ENCODE results near the gene SPRY1.
A peak's percentile ranks its signal among the peaks of the same experiment; 100 is the strongest.

The SPRY1 gene

DNA sequence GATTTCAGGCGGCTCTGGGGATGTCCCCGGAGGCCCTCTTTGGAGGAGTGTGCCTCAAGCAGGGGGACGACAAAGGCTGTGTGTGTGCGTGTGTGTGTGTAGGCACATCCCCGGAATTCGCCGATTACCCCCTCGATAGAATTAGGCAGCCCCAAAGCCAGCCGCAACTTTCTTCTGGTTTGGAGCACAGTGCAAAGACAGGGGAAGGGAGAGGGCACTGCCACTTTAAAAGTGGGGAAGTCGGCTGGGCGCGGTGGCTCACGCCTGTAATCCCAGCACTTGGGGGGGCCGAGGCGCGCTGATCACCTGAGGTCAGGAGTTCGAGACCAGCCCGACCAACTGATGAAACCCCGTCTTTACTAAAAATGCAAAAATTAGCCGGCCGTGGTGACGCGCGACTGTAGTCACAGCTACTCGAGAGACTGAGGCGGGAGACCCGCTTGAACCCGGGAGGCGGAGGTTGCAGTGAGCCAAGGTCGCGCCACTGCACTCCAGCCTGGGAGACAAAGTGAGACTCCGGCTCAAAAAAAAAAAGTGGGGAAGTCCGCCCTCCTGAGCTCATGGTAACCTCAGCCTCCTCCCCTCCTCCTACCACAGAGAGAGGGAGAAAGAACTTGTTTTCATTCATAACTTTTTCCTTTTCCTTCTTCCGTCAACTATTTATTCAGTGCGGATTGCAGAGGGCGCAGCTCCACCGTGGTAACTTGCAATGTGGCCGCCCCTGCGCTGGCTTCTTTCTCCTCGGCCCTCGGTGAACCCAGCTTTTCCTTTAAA, 2.4 kb downstream of the SPRY1 start:
- Histone ChIP-seq H3K27ac (ENCODE audit: low read length) (no peak overlapping the region), H3K4me1 (ENCODE audit: control insufficient read depth, insufficient read depth, low read length) (no peaks in the 10 kb centered on the region), H3K9me3 (ENCODE audit: control insufficient read depth, insufficient read depth, low read length) (no peaks in the 10 kb centered on the region), H3K36me3 (ENCODE audit: control insufficient read depth, insufficient read depth, low read length) (peaks cover 7% of the 10 kb centered on the region), H3K27me3 (ENCODE audit: control insufficient read depth, insufficient read depth, low read length) (no peaks in the 10 kb centered on the region), H3K4me3 (ENCODE audit: low read length) (peak overlapping the region; percentile 54; the same call in 1 of the 2 replicates)
- WGBS (ENCODE audit: insufficient coverage, insufficient read length), result no CpG with 5 or more reads among the region's 41 CpGs
- DNase-seq (ENCODE audit: low read depth, low spot score), result no peak

DNA sequence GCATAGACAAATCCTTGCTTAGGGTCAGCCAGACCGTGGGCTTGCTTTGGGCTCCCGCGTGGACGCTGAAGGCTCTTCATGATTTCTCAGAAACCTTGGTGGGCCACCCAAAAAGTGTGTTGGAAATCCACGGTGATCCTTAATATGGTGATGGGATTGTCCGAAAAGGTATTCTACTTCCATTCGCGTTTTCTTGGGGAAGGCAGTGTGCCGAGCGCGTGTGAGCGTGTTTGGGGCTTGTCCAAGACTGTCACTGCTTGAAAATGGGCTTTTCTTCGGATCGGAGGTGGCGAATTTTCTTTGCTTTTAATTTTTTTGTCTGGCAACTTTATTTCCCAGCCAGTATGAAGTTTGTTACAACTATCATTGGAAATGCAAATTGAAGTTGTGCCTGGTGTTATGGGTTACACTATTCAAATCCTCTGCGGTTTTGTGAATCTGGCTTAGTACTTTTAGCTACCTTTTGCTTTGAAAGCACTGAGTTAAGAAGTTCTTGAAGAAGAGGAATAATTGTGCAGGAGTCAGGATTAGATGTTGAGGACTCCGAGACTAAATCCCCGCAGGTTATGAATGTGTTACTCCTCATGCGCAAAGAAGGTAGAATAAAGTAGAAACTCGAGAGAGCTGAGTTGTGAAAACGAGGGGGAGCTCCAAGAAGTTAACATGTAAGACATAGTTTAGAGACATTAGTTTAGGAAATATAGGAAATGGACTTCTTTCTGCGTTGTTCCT, 3.2 kb downstream of the SPRY1 start:
- Histone ChIP-seq H3K27ac (ENCODE audit: low read length) (no peak overlapping the region), H3K9me3 (ENCODE audit: control insufficient read depth, insufficient read depth, low read length) (no peaks in the 10 kb centered on the region), H3K27me3 (ENCODE audit: control insufficient read depth, insufficient read depth, low read length) (no peaks in the 10 kb centered on the region), H3K36me3 (ENCODE audit: control insufficient read depth, insufficient read depth, low read length) (peaks cover 7% of the 10 kb centered on the region), H3K4me1 (ENCODE audit: control insufficient read depth, insufficient read depth, low read length) (no peaks in the 10 kb centered on the region), H3K4me3 (ENCODE audit: low read length) (peak overlapping the region; percentile 54)
- DNase-seq (ENCODE audit: low read depth, low spot score), result no peak
- WGBS (ENCODE audit: insufficient coverage, insufficient read length), result no CpG with 5 or more reads among the region's 22 CpGs

DNA sequence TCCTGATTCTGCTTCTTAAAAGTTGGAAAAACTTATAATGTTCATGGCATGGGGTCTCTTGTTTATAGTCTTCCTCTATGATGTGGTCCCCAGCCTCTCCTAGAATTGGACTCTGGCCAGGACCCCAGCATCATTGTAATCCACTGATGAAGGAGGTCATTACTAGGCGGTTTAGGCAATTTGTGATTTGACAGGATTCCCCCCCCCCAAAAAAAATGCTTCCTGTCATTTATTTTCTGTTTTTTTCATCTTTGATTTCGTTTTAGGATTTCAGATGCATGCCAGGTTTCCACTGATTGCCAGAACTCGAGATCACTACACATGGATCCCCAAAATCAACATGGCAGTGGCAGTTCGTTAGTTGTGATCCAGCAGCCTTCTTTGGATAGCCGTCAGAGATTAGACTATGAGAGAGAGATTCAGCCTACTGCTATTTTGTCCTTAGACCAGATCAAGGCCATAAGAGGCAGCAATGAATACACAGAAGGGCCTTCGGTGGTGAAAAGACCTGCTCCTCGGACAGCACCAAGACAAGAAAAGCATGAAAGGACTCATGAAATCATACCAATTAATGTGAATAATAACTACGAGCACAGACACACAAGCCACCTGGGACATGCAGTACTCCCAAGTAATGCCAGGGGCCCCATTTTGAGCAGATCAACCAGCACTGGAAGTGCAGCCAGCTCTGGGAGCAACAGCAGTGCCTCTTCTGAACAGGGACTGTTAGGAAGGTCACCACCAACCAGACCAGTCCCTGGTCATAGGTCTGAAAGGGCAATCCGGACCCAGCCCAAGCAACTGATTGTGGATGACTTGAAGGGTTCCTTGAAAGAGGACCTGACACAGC, 4.9 kb downstream of the SPRY1 start:
- no peaks in the 10 kb centered on the region for H3K4me1 ChIP-seq (ENCODE audit: control insufficient read depth, insufficient read depth, low read length)
- no peak overlapping the region for H3K4me3 ChIP-seq (ENCODE audit: low read length)
- no peaks in the 10 kb centered on the region for H3K27me3 ChIP-seq (ENCODE audit: control insufficient read depth, insufficient read depth, low read length)
- H3K36me3 ChIP-seq (ENCODE audit: control insufficient read depth, insufficient read depth, low read length), result peaks cover 7% of the 10 kb centered on the region
- DNase-seq (ENCODE audit: low read depth, low spot score), result no peak
- H3K9me3 ChIP-seq (ENCODE audit: control insufficient read depth, insufficient read depth, low read length), result no peaks in the 10 kb centered on the region
- no peak overlapping the region for H3K27ac ChIP-seq (ENCODE audit: low read length)
- WGBS (ENCODE audit: insufficient coverage, insufficient read length), result no CpG with 5 or more reads among the region's 9 CpGs

GRCh38 chr4:123402121-123402465, 5.5 kb downstream of the SPRY1 start:
- no CpG with 5 or more reads among the region's 3 CpGs for WGBS (ENCODE audit: insufficient coverage, insufficient read length)
- H3K36me3 ChIP-seq (ENCODE audit: control insufficient read depth, insufficient read depth, low read length), result peaks cover 7% of the 10 kb centered on the region
- H3K4me1 ChIP-seq (ENCODE audit: control insufficient read depth, insufficient read depth, low read length), result no peaks in the 10 kb centered on the region
- no peak overlapping the region for H3K4me3 ChIP-seq (ENCODE audit: low read length)
- DNase-seq (ENCODE audit: low read depth, low spot score), result no peak
- no peaks in the 10 kb centered on the region for H3K9me3 ChIP-seq (ENCODE audit: control insufficient read depth, insufficient read depth, low read length)
- no peaks in the 10 kb centered on the region for H3K27me3 ChIP-seq (ENCODE audit: control insufficient read depth, insufficient read depth, low read length)
- no peak overlapping the region for H3K27ac ChIP-seq (ENCODE audit: low read length)

GRCh38 chr4:123403080-123403604, 6.5 kb downstream of the SPRY1 start:
- Histone ChIP-seq H3K4me3 (ENCODE audit: low read length) (no peak overlapping the region), H3K36me3 (ENCODE audit: control insufficient read depth, insufficient read depth, low read length) (peaks cover 7% of the 10 kb centered on the region)
- no CpG with 5 or more reads among the region's 3 CpGs for WGBS (ENCODE audit: insufficient coverage, insufficient read length)

GRCh38 chr4:123404533-123404932, 7.9 kb downstream of the SPRY1 start:
- no CpG with 5 or more reads among the region's 4 CpGs for WGBS (ENCODE audit: insufficient coverage, insufficient read length)
- DNase-seq (ENCODE audit: low read depth, low spot score), result no peak
- H3K27ac ChIP-seq (ENCODE audit: low read length), result no peak overlapping the region
- H3K4me1 ChIP-seq (ENCODE audit: control insufficient read depth, insufficient read depth, low read length), result no peaks in the 10 kb centered on the region
- no peak overlapping the region for H3K4me3 ChIP-seq (ENCODE audit: low read length)
- H3K27me3 ChIP-seq (ENCODE audit: control insufficient read depth, insufficient read depth, low read length), result no peaks in the 10 kb centered on the region
- peaks cover 7% of the 10 kb centered on the region for H3K36me3 ChIP-seq (ENCODE audit: control insufficient read depth, insufficient read depth, low read length)
- no peaks in the 10 kb centered on the region for H3K9me3 ChIP-seq (ENCODE audit: control insufficient read depth, insufficient read depth, low read length)

More at GRCh38 chr4:123403080-123403604, 6.5 kb downstream of the SPRY1 start:
- Histone ChIP-seq H3K9me3 (ENCODE audit: control insufficient read depth, insufficient read depth, low read length) (no peaks in the 10 kb centered on the region), H3K27me3 (ENCODE audit: control insufficient read depth, insufficient read depth, low read length) (no peaks in the 10 kb centered on the region), H3K27ac (ENCODE audit: low read length) (no peak overlapping the region), H3K4me1 (ENCODE audit: control insufficient read depth, insufficient read depth, low read length) (no peaks in the 10 kb centered on the region)
- DNase-seq (ENCODE audit: low read depth, low spot score), result no peak

DNA sequence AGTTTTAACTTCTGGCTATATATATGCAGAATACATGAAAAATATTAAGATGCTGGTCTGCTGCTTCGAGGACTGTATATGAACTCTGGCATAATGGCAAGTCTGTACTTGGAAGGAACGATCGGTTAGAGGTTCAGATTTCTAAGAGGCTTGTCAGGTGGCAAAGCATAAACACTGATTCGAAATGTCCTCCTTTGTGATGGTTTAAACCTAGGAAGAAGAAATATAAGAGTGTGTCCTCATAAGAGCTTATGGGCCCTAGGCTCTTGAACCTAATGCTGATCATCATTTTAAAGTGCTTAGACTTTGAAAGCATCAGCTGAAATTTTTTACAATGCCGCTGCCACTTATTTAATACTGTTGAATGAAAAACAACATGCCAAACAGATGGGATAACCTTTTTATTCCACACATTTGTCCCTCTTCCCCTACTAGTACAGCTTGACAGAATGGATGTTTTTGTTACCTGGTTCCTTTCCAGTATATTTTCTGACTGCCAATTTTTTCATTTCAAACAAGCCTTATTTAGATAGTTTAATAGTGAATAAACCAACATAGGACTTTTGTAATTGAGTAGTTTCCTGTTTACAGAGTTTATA, 8.8 kb downstream of the SPRY1 start:
- no peak for DNase-seq (ENCODE audit: low read depth, low spot score)
- no CpG with 5 or more reads among the region's 5 CpGs for WGBS (ENCODE audit: insufficient coverage, insufficient read length)
- Histone ChIP-seq H3K9me3 (ENCODE audit: control insufficient read depth, insufficient read depth, low read length) (no peaks in the 10 kb centered on the region), H3K36me3 (ENCODE audit: control insufficient read depth, insufficient read depth, low read length) (peaks cover 7% of the 10 kb centered on the region), H3K4me1 (ENCODE audit: control insufficient read depth, insufficient read depth, low read length) (no peaks in the 10 kb centered on the region), H3K27ac (ENCODE audit: low read length) (no peak overlapping the region), H3K4me3 (ENCODE audit: low read length) (no peak overlapping the region), H3K27me3 (ENCODE audit: control insufficient read depth, insufficient read depth, low read length) (no peaks in the 10 kb centered on the region)

DNA sequence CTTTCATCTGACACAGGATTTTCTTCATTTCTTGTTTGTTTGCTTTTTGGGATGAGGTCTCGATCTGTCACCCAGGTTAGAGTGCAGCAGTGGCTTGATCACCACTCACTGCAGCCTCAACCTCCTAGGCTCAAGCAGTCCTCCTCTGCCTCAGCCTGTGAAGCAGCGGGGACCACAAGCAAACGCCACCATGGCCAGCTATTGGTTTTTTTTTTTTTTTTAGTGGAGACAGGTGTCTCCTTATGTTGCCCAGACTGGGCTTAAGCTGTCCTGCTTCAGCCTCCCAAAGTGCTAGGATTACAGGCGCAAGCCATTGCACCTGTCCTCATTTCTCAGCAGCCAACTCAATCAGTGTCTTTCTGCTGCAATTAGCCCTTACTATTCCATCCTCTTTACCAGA, 10.3 kb downstream of the SPRY1 start:
- no peak overlapping the region for H3K4me3 ChIP-seq (ENCODE audit: low read length)
- no peak for DNase-seq (ENCODE audit: low read depth, low spot score)

DNA sequence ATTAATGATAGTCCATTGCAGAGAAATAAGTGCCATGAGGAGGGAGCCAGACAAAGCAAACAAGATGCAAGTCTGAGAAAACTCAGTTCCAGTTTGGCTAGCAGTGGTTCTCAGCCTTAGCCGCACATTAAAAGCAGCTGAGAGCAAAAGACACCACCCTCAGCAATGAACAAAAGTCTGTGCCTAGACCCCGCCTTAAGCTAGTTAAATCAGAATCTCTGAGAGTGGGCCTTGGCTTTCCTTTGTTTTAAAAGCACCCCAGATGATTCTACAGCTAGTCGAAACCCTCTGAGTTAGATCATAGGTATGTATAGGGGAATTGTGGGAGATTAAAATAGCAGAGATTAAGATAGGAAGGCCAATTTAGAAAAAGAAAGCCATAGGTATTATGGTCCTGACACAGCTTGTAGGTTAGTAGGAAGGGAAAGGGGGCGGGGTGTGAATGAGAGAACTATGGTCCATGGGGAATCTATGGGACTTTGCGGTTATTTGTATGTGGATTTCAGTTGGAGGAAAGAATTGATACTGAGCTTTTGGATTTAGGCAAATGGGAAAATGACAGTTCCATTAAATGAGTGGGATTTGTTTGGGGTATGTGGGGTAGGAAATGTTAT, 12.0 kb downstream of the SPRY1 start:
- no peaks in the 10 kb centered on the region for H3K27me3 ChIP-seq (ENCODE audit: control insufficient read depth, insufficient read depth, low read length)
- H3K9me3 ChIP-seq (ENCODE audit: control insufficient read depth, insufficient read depth, low read length), result no peaks in the 10 kb centered on the region
- H3K4me3 ChIP-seq (ENCODE audit: low read length), result no peak overlapping the region
- no peak for DNase-seq (ENCODE audit: low read depth, low spot score)
- no peaks in the 10 kb centered on the region for H3K36me3 ChIP-seq (ENCODE audit: control insufficient read depth, insufficient read depth, low read length)
- H3K27ac ChIP-seq (ENCODE audit: low read length), result no peak overlapping the region
- 100% methylated on average over 1 of the region's 5 CpGs for WGBS (ENCODE audit: insufficient coverage, insufficient read length)
- H3K4me1 ChIP-seq (ENCODE audit: control insufficient read depth, insufficient read depth, low read length), result peaks cover 2% of the 10 kb centered on the region; the same call in 1 of the 2 replicates

More for the DNA sequence above, 10.3 kb downstream of the SPRY1 start:
- no peaks in the 10 kb centered on the region for H3K27me3 ChIP-seq (ENCODE audit: control insufficient read depth, insufficient read depth, low read length)
- H3K4me1 ChIP-seq (ENCODE audit: control insufficient read depth, insufficient read depth, low read length), result no peaks in the 10 kb centered on the region
- no peaks in the 10 kb centered on the region for H3K9me3 ChIP-seq (ENCODE audit: control insufficient read depth, insufficient read depth, low read length)
- no CpG with 5 or more reads among the region's 4 CpGs for WGBS (ENCODE audit: insufficient coverage, insufficient read length)
- H3K36me3 ChIP-seq (ENCODE audit: control insufficient read depth, insufficient read depth, low read length), result peaks cover 5% of the 10 kb centered on the region
- H3K27ac ChIP-seq (ENCODE audit: low read length), result no peak overlapping the region

Measured in iPS DF 6.9 (cell line).